ENCODE data around the gene RASSF3. TPM values are rescaled to one million over a fixed set of nuclear protein-coding genes. Genes with fewer than 3 reads are reported as not detected.

RASSF3 gene
- total RNA-seq, 1 donor from 2014 or later: 96.5 TPM

DNA sequence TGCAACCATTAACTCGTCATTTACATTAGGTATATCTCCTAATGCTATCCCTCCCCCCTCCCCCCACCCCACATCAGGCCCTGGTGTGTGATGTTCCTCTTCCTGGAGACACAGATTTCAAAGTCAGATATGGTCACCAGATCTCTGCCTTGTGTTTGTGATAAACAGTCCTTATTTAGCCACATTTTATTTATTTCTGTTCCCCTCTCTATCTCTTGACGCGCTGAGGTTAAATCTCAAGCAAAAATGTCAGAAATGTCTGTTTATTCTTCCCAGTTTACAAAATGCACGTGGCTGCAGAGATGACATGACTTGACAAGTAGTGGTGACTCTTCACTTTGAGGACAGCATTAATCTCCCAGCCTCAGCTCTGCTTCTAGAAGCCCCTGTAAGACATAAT, 11.5 kb upstream of the RASSF3 start:
- no peaks in the 10 kb centered on the region for H3K27me3 ChIP-seq
- peaks cover 18% of the 10 kb centered on the region for H3K4me1 ChIP-seq
- H3K36me3 ChIP-seq: no peaks in the 10 kb centered on the region
- ATAC-seq (no peak), DNase-seq (no peak)
- no peak overlapping the region for H3K4me3 ChIP-seq
- no peaks in the 10 kb centered on the region for H3K9me3 ChIP-seq
- TF ChIP-seq, protein P1, sequence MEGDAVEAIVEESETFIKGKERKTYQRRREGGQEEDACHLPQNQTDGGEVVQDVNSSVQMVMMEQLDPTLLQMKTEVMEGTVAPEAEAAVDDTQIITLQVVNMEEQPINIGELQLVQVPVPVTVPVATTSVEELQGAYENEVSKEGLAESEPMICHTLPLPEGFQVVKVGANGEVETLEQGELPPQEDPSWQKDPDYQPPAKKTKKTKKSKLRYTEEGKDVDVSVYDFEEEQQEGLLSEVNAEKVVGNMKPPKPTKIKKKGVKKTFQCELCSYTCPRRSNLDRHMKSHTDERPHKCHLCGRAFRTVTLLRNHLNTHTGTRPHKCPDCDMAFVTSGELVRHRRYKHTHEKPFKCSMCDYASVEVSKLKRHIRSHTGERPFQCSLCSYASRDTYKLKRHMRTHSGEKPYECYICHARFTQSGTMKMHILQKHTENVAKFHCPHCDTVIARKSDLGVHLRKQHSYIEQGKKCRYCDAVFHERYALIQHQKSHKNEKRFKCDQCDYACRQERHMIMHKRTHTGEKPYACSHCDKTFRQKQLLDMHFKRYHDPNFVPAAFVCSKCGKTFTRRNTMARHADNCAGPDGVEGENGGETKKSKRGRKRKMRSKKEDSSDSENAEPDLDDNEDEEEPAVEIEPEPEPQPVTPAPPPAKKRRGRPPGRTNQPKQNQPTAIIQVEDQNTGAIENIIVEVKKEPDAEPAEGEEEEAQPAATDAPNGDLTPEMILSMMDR (IDR thresholded peaks at IDR 0.05): no peak
- H3K27ac ChIP-seq: no peak overlapping the region
- intact Hi-C loops (cut with DNase I): no loop called here

GRCh38 chr12:64600164-64600561, 10.1 kb upstream of the RASSF3 start:
- H3K4me1 ChIP-seq: peaks cover 18% of the 10 kb centered on the region
- intact Hi-C loops (cut with DNase I): no loop called here
- ATAC-seq: no peak
- H3K9me3 ChIP-seq: no peaks in the 10 kb centered on the region
- no peaks in the 10 kb centered on the region for H3K27me3 ChIP-seq
- no peak overlapping the region for H3K27ac ChIP-seq
- no peak for DNase-seq
- no peaks in the 10 kb centered on the region for H3K36me3 ChIP-seq
- H3K4me3 ChIP-seq: no peak overlapping the region
- TF ChIP-seq, protein P1 (IDR thresholded peaks at IDR 0.05): no peak

DNA sequence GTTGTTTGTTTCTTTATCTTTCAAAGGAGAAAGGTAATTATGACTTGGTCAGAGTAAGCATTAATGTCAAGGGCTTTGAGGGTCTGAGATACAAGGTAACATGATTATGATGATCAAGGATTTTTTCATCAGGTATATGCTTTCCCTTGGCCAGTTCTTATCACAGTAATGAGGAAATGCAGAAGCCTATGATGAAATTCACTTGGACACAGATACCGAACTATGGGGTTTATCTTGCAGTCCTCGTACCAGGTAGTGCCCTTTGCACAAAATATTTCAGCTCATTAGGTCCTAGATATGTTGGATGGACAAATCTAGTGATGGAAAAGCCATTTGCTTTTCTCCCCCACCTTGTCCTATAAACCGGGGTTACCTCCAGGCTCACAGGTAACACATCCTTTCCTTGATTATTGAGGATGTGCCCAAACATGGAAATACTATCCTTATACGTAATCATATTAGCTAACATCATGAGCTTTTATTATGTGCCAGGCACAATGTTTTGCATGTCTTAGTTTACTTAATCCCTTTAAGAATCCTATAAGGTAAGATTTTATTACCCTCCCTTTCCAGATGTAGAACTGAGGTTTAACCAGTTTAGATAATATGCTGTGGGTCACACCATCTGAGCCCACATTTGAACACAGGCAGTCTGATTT, 7.0 kb upstream of the RASSF3 start:
- TF ChIP-seq, protein P1 (IDR thresholded peaks at IDR 0.05): no peak
- intact Hi-C loops (cut with DNase I): no loop called here
- ATAC-seq (no peak), DNase-seq (no peak)
- no peaks in the 10 kb centered on the region for H3K36me3 ChIP-seq
- no peaks in the 10 kb centered on the region for H3K27me3 ChIP-seq
- no peak overlapping the region for H3K27ac ChIP-seq
- peaks cover 4% of the 10 kb centered on the region for H3K4me1 ChIP-seq
- H3K4me3 ChIP-seq: no peak overlapping the region
- H3K9me3 ChIP-seq: no peaks in the 10 kb centered on the region

GRCh38 chr12:64608901-64609535, 1.3 kb upstream of the RASSF3 start:
- ATAC-seq (peak; percentile 3), DNase-seq (no peak)
- TF ChIP-seq, protein P1 (IDR thresholded peaks at IDR 0.05): no peak
- Histone ChIP-seq H3K9me3 (no peaks in the 10 kb centered on the region), H3K36me3 (no peaks in the 10 kb centered on the region), H3K27ac (peak overlapping the region; percentile 89), H3K4me1 (peaks cover 20% of the 10 kb centered on the region), H3K27me3 (no peaks in the 10 kb centered on the region), H3K4me3 (peak overlapping the region; percentile 96)
- intact Hi-C loops (cut with DNase I): no loop called here

GRCh38 chr12:64609536-64610078, 688 bp upstream of the RASSF3 start:
- DNase-seq: no peak
- H3K27ac ChIP-seq: peak overlapping the region; percentile 89
- H3K36me3 ChIP-seq: no peaks in the 10 kb centered on the region
- peak overlapping the region; percentile 96 for H3K4me3 ChIP-seq
- TF ChIP-seq, protein P1 (IDR thresholded peaks at IDR 0.05): no peak
- ATAC-seq: no peak
- no peaks in the 10 kb centered on the region for H3K27me3 ChIP-seq
- H3K9me3 ChIP-seq: no peaks in the 10 kb centered on the region
- H3K4me1 ChIP-seq: peaks cover 25% of the 10 kb centered on the region
- intact Hi-C loops (cut with DNase I): no loop called here

Measured in upper lobe of right lung (tissue), 1 donor.